B cell (primary cell): Measurements from ENCODE around the gene ARHGEF17. TPM values are rescaled to one million over a fixed set of nuclear protein-coding genes. Genes with fewer than 3 reads are reported as not detected.

Experiments
- ATAC-seq: fragments of 200-7000 bp; cut with Tn5 transposase; one replicate; pipeline ENCODE4 v1.10.0; 2021; ENCODE audit warnings: low read depth, mild to moderate bottlenecking, moderate number of reproducible peaks, moderate library complexity
- CTCF ChIA-PET: fragments of 350-600 bp; sonication (Branson Sonifier 250); formaldehyde crosslinking; loops from one replicate; lab custom pipeline; 2021; ENCODE audit warnings: antibody characterized with exemption, inconsistent platforms; lab: Charles Lee
- POLR2A ChIA-PET: fragments of 350-600 bp; sonication (Branson Sonifier 250); formaldehyde crosslinking; loops from one replicate; lab custom pipeline; 2021; ENCODE audit warnings: antibody characterized with exemption; lab: Charles Lee
- DNase-seq: peaks from one replicate; pipeline ENCODE4 v3.0.0; 2013
- H2AFZ ChIP-seq: 2 replicates; pipeline ENCODE4 v1.6.1; 2012; ENCODE audit warnings: mild to moderate bottlenecking, low read depth, low read length; ENCODE audit not compliant: insufficient read depth, poor library complexity, severe bottlenecking
- H3K27ac ChIP-seq, 2 donors: 1 replicate in 1 of 2; 2 replicates in 1 of 2; pipeline ENCODE4 v1.5.1; 2012 to 2013; ENCODE audit warnings: low read length in 2 of 2, mild to moderate bottlenecking in 2 of 2, moderate library complexity in 1 of 2
- H3K27me3 ChIP-seq, 4 experiments: fragments of 200-600 bp in 1 of 4; sonication (generic) in 1 of 4; replicated peaks in 1 of 4; 1 replicate in 2 of 4; 2 replicates in 2 of 4; pipeline versions ENCODE4 v1.6.1 to v1.7.0; 2013 to 2016; ENCODE audit warnings: low read length in 3 of 4, mild to moderate bottlenecking in 2 of 4, mixed read lengths in 1 of 4, moderate library complexity in 1 of 4; ENCODE audit not compliant: insufficient read depth in 4 of 4, control insufficient read depth in 3 of 4; ENCODE audit errors: control extremely low read depth in 1 of 4
- H3K36me3 ChIP-seq, 2 experiments: replicated peaks in 1 of 2; 1 replicate in 1 of 2; 2 replicates in 1 of 2; pipeline versions ENCODE4 v1.6.1 to v1.7.1; 2013; ENCODE audit warnings: low read length in 1 of 2; ENCODE audit not compliant: insufficient read depth in 2 of 2, control insufficient read depth in 1 of 2; ENCODE audit errors: control extremely low read depth in 1 of 2, extremely low read depth in 1 of 2
- H3K4me1 ChIP-seq, 2 donors: fragments of 200-600 bp in 1 of 2; sonication (generic) in 1 of 2; 1 replicate in 1 of 2; 2 replicates in 1 of 2; pipeline versions ENCODE4 v1.5.1 to v1.6.1; 2013 to 2017; ENCODE audit warnings: low read length in 2 of 2; ENCODE audit not compliant: control insufficient read depth in 2 of 2, insufficient read depth in 2 of 2
- H3K4me2 ChIP-seq: replicated peaks from 2 replicates; pipeline ENCODE3; 2012; ENCODE audit warnings: mild to moderate bottlenecking, low read depth, low read length; ENCODE audit not compliant: poor library complexity, severe bottlenecking
- H3K4me3 ChIP-seq, 5 experiments: fragments of 200-600 bp in 1 of 5; sonication (generic) in 1 of 5; 1 replicate in 3 of 5; 2 replicates in 2 of 5; pipeline versions ENCODE4 v1.5.1 to v1.7.0; 2011 to 2016; ENCODE audit warnings: low read length in 4 of 5, mild to moderate bottlenecking in 4 of 5, low read depth in 2 of 5, control low read depth in 1 of 5, moderate library complexity in 1 of 5; ENCODE audit not compliant: insufficient read depth in 1 of 5; ENCODE audit errors: control extremely low read depth in 1 of 5, extremely low read depth in 1 of 5
- H3K79me2 ChIP-seq: fragments of 200-600 bp; sonication (generic); one replicate; pipeline ENCODE4 v1.6.0; 2016; ENCODE audit warnings: low read length; ENCODE audit not compliant: control insufficient read depth, insufficient read depth
- H3K9ac ChIP-seq: fragments of 200-600 bp; sonication (generic); 2 replicates; pipeline ENCODE4 v1.6.1; 2017; ENCODE audit warnings: mild to moderate bottlenecking, low read length, moderate library complexity
- H3K9me3 ChIP-seq, 3 donors: one replicate each; pipeline versions ENCODE4 v1.6.1 to v1.7.1; 2013; ENCODE audit warnings: low read length in 2 of 3; ENCODE audit not compliant: control insufficient read depth in 2 of 3, insufficient read depth in 1 of 3; ENCODE audit errors: control extremely low read depth in 1 of 3
- H4K20me1 ChIP-seq: 2 replicates; pipeline ENCODE4 v1.6.0; 2012; ENCODE audit warnings: mild to moderate bottlenecking, low read length; ENCODE audit not compliant: insufficient read depth, control insufficient read depth, poor library complexity, severe bottlenecking
- H3K27ac Mint-ChIP-seq: one replicate; pipeline ENCODE4 v1.8.0; 2021; ENCODE audit warnings: mixed read lengths
- H3K27me3 Mint-ChIP-seq: one replicate; pipeline ENCODE4 v1.8.0; 2021; ENCODE audit warnings: mixed read lengths
- H3K4me1 Mint-ChIP-seq: one replicate; pipeline ENCODE4 v1.8.0; 2021; ENCODE audit warnings: mixed read lengths
- H3K4me3 Mint-ChIP-seq: one replicate; pipeline ENCODE4 v1.8.0; 2021; ENCODE audit warnings: mixed read lengths
- H3K9me3 Mint-ChIP-seq: one replicate; pipeline ENCODE4 v1.8.0; 2022; ENCODE audit warnings: mixed read lengths; ENCODE audit not compliant: insufficient read depth
- EZH2 ChIP-seq: IDR thresholded peaks from 2 replicates; pipeline ENCODE4 v1.6.1; 2012; ENCODE audit warnings: borderline replicate concordance, low read depth, mild to moderate bottlenecking, moderate library complexity, low read length; ENCODE audit not compliant: insufficient read depth, poor library complexity, severe bottlenecking
- WGBS: methylation state at CpG from one replicate; pipeline ENCODE4 v1.1.5; 2013; ENCODE audit warnings: missing lambda C conversion rate; ENCODE audit not compliant: insufficient coverage; 5-methylcytosine and 5-hydroxymethylcytosine counted together
- intact Hi-C: fragments of 100-400 bp; cut with micrococcal nuclease; formaldehyde crosslinking; loops from one replicate; pipeline ENCODE4 v1.10.0; 2022
- polyA plus RNA-seq: library from polyadenylated mRNA; depleted of rRNA; stranded (reverse); fragments of >200 nt; gene quantifications from 2 replicates; pipeline ENCODE4 v1.2.3, GENCODE V29; 2012
- total RNA-seq, 2 donors: library from RNA; stranded (reverse); fragments of 120-200 nt in 1 of 2; gene quantifications; 1 replicate in 1 of 2; 2 replicates in 1 of 2; pipeline versions ENCODE4 v1.2.3 to v1.2.4, GENCODE V29; 2013 to 2022
- TF ChIP-seq, protein P1 (sequence below): fragments of 200-600 bp; IDR thresholded peaks from one replicate; pipeline ENCODE4 v1.8.0; 2022; ENCODE audit warnings: antibody characterized with exemption, mild to moderate bottlenecking

The ARHGEF17 gene
- total and polyA plus RNA-seq, 2 donors (not counting 1 experiment from before 2014, with no cell fraction given), result 0.05 TPM; not detected in 1

DNA sequence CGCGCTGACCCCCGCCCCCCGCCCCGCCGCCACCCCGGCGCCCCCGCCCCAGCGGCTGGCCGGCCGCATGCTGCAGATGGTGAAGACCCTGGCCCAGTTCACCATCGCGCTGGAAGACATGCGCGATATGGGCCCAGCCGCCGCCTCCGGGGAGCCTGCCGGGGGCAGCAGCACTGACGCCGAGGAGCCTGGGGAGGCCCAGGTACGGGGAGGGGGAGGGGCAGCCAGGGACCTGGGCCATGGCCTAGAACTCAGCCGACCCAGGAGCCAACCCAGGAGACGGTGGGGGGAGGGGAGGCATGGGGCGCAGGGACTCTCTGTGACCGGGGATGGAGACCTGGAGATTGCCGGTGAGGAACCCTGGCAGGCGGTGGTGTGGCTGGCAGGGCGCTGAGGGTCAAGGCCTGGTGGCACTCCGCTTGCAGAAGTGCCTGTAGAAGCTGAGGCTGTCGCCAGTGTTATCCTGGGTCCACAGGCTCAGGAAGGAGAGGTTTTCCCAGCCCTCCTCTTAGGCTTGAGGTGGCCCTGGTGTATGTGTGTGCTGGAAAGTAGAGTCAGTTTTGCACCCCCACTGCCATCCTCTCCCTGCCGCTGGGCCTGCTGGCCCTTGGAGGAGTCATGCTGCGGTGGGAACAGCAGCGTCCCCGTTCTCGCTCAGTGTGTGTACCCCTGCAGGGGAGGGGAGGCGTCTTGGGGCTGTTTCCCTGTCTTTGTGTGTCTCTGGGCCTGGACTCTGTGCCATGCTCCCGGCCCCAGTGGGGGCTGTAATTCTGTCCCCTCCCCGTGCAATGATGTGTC, 35.2 kb downstream of the ARHGEF17 start:
- H3K9ac ChIP-seq, result no peak overlapping the region
- TF ChIP-seq EZH2, result no peak
- TF ChIP-seq, protein P1, sequence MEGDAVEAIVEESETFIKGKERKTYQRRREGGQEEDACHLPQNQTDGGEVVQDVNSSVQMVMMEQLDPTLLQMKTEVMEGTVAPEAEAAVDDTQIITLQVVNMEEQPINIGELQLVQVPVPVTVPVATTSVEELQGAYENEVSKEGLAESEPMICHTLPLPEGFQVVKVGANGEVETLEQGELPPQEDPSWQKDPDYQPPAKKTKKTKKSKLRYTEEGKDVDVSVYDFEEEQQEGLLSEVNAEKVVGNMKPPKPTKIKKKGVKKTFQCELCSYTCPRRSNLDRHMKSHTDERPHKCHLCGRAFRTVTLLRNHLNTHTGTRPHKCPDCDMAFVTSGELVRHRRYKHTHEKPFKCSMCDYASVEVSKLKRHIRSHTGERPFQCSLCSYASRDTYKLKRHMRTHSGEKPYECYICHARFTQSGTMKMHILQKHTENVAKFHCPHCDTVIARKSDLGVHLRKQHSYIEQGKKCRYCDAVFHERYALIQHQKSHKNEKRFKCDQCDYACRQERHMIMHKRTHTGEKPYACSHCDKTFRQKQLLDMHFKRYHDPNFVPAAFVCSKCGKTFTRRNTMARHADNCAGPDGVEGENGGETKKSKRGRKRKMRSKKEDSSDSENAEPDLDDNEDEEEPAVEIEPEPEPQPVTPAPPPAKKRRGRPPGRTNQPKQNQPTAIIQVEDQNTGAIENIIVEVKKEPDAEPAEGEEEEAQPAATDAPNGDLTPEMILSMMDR, result no peak
- no peak overlapping the region for H3K27ac Mint-ChIP-seq
- no peak overlapping the region for H2AFZ ChIP-seq
- H3K4me3 Mint-ChIP-seq, result no peak overlapping the region
- no peaks in the 10 kb centered on the region for H3K4me1 ChIP-seq
- no peak overlapping the region for H3K27ac ChIP-seq
- no peaks in the 10 kb centered on the region for H3K9me3 ChIP-seq
- H3K36me3 ChIP-seq, result no peaks in the 10 kb centered on the region
- DNase-seq, result no peak
- H3K79me2 ChIP-seq, result no peaks in the 10 kb centered on the region
- no peak for ATAC-seq
- ChIA-PET CTCF (interaction anchor here (1.6 kb wide), 1 partner anchor 50 kb away, joined by 6 read pairs; no protein-coding TSS in a partner anchor), POLR2A (no interaction called here)
- no peak overlapping the region for H3K4me2 ChIP-seq
- intact Hi-C loops, result no loop called here
- H3K27me3 Mint-ChIP-seq, result peaks cover 5% of the 10 kb centered on the region
- H3K27me3 ChIP-seq, result no peaks in the 10 kb centered on the region
- WGBS, result 92% methylated on average over 37 of the region's 40 CpGs
- H3K9me3 Mint-ChIP-seq, result no peaks in the 10 kb centered on the region
- no peaks in the 10 kb centered on the region for H3K4me1 Mint-ChIP-seq
- no peaks in the 10 kb centered on the region for H4K20me1 ChIP-seq
- no peak overlapping the region for H3K4me3 ChIP-seq

DNA sequence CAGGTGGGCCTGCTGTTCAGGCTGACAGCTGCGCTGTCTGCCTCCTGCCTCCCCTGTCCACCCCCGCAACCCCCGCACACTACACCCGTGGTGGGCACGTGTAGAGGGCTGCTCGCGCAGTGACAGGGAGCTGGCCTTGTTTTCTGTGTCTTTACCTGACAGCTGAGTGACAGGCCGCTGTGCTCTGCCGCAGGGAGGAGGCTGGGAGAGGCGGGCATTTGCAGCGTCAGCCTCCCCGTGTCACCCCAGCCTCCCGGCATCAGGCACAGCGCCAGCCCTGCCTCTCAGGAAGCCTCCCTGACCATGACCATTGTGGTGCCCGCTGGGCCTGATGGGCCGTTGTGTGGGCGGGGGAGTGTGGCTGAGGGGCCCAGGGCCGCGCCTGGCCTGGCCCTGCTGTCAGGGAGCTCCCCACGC, 36.1 kb downstream of the ARHGEF17 start:
- Mint-ChIP-seq H3K4me1 (no peaks in the 10 kb centered on the region), H3K9me3 (no peaks in the 10 kb centered on the region), H3K27me3 (peaks cover 5% of the 10 kb centered on the region), H3K27ac (no peak overlapping the region), H3K4me3 (no peak overlapping the region)
- H3K4me2 ChIP-seq, result no peak overlapping the region
- TF ChIP-seq, protein P1, result no peak
- TF ChIP-seq EZH2, result no peak
- H3K79me2 ChIP-seq, result no peaks in the 10 kb centered on the region
- no peaks in the 10 kb centered on the region for H3K36me3 ChIP-seq
- H3K9ac ChIP-seq, result no peak overlapping the region
- WGBS, result 90% methylated on average over 20 of the region's 20 CpGs
- no peak for DNase-seq
- no peak overlapping the region for H3K27ac ChIP-seq
- no peak overlapping the region for H3K4me3 ChIP-seq
- H3K9me3 ChIP-seq, result no peaks in the 10 kb centered on the region
- no peak for ATAC-seq
- CTCF ChIA-PET, result interaction anchor here (0.7 to 1.7 kb wide), 4 partner anchors 13 to 316 kb away, joined by 3 to 6 read pairs (median 4); no protein-coding TSS in a partner anchor
- intact Hi-C loops, result no loop called here
- no peaks in the 10 kb centered on the region for H4K20me1 ChIP-seq
- H3K27me3 ChIP-seq, result no peaks in the 10 kb centered on the region
- POLR2A ChIA-PET, result no interaction called here
- no peak overlapping the region for H2AFZ ChIP-seq
- H3K4me1 ChIP-seq, result no peaks in the 10 kb centered on the region
